Sigmoid colon (tissue), 4 donors: ENCODE measurements around the gene SPDYE4.

Experiments
- POLR2A ChIP-seq, 2 donors: fragments of 450-650 bp; IDR thresholded peaks; one replicate each; pipeline ENCODE4 v1.6.1; 2016; ENCODE audit warnings: antibody characterized with exemption in 2 of 2, mild to moderate bottlenecking in 2 of 2, moderate library complexity in 2 of 2
- POLR2AphosphoS5 ChIP-seq, 4 donors: sonication (generic); formaldehyde crosslinking; IDR thresholded peaks; one replicate each; pipeline ENCODE4 v1.6.1; 2017; ENCODE audit warnings: antibody characterized with exemption in 4 of 4

DNA sequence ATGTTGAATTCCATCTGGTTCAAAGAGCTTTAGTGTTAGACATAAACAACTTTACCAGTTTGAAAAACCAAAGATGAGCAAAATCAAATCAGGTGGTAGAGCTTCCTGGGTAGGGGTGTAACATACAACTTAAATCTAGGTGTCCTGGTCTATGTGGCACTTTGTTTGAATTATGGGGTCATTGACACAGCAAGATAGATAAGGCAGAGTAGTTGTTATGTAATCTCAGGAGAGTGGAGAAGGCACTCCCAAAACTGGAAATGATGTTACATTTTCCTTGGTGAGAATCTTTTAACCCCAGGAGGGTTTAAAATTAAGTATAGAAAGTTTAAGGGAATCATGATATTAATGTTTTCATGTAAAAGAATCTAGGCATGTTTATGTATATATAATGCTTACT is 45.6 kb downstream of the SPDYE4 start:
- no peak for TF ChIP-seq POLR2AphosphoS5 (IDR thresholded peaks at IDR 0.05)
- TF ChIP-seq POLR2A (IDR thresholded peaks at IDR 0.05) = no peak
